ENCODE data around the gene PLOD1. TPM values are rescaled to one million over a fixed set of nuclear protein-coding genes. Genes with fewer than 3 reads are reported as not detected.

PLOD1 gene
- total and polyA plus RNA-seq, 2 of the 13 experiments (the other 11 are each of a cell fraction or from before 2014, with no cell fraction given) = 70.1 to 318 TPM

- TF ChIP-seq ZBTB37 (CRISPR knock-in tag; IDR thresholded peaks at IDR 0.05) (no peak), GPN1 (CRISPR knock-in tag; IDR thresholded peaks at IDR 0.05; ENCODE audit: borderline replicate concordance) (no peak), ZBTB38 (CRISPR knock-in tag; IDR thresholded peaks at IDR 0.05) (peak; percentile 75; the same call in 1 of the 2 replicates), ZNF781 (CRISPR knock-in tag; IDR thresholded peaks at IDR 0.05; ENCODE audit: borderline replicate concordance, not compliant biosample characterization) (peak; percentile 69), ZNF251 (CRISPR knock-in tag; IDR thresholded peaks at IDR 0.05) (no peak), ZNF768 (CRISPR knock-in tag; IDR thresholded peaks at IDR 0.05) (peak; percentile 71; the same call in 1 of the 2 replicates), ZBTB8A (CRISPR knock-in tag; IDR thresholded peaks at IDR 0.05; ENCODE audit: borderline replicate concordance, low read depth) (no peak; the same call in 1 of the 2 replicates), ZFY (CRISPR knock-in tag; IDR thresholded peaks at IDR 0.05) (peak; percentile 93), CBFB (CRISPR knock-in tag; IDR thresholded peaks at IDR 0.05) (no peak), DBP (CRISPR knock-in tag; IDR thresholded peaks at IDR 0.05; ENCODE audit: not compliant biosample characterization) (peak; percentile 24), DRAP1 (CRISPR knock-in tag; IDR thresholded peaks at IDR 0.05) (peak; percentile 84), MAZ (IDR thresholded peaks at IDR 0.05; ENCODE audit: borderline replicate concordance, low read depth, low read length) (0 out of 2 replicates have a peak, but pooled peaks have one; percentile 16), MAZ (CRISPR knock-in tag; IDR thresholded peaks at IDR 0.05; ENCODE audit: low read depth) (peak; percentile 65; the same call in 1 of the 2 replicates), NFAT5 (CRISPR knock-in tag; IDR thresholded peaks at IDR 0.05) (peak; percentile 83), FUBP1 (CRISPR knock-in tag; IDR thresholded peaks at IDR 0.05; ENCODE audit: borderline replicate concordance) (no peak), ZNF713 (CRISPR knock-in tag; IDR thresholded peaks at IDR 0.05) (no peak)
Measured at GRCh38 chr1:11934302-11935056, at the start of gene PLOD1 (continued).
